HepG2 (cell line): ENCODE results near the gene SPATC1L. TPM values are rescaled to one million over a fixed set of nuclear protein-coding genes. Genes with fewer than 3 reads are reported as not detected.
A peak's percentile ranks its signal among the peaks of the same experiment; 100 is the strongest.

ENCODE experiments used
- ATAC-seq: fragments of 200-7000 bp; cut with Tn5 transposase; 3 replicates; pipeline ENCODE4 v1.9.1; 2020; ENCODE audit warnings: mild to moderate bottlenecking, moderate library complexity
- BruUV-seq: library from RNA; stranded (reverse); fragments of 400-500 nt; replicated peaks from 2 replicates; lab custom pipeline; 2021; lab: Mats Ljungman, UMichigan
- CTCF ChIA-PET: fragments of 300-600 bp; formaldehyde crosslinking; extraction: SDS; loops from one replicate; lab custom pipeline; 2021; ENCODE audit warnings: low total read pairs, inconsistent platforms, low intra/inter-chr PET ratio; lab: Yijun Ruan, JAX
- POLR2A ChIA-PET: fragments of 350-600 bp; sonication (Branson Sonifier 250); formaldehyde crosslinking; loops from one replicate; lab custom pipeline; 2020; ENCODE audit warnings: antibody characterized with exemption, inconsistent platforms; lab: Yijun Ruan, JAX
- DNase-seq: peaks from one replicate; pipeline ENCODE4 v3.0.0-alpha.2; 2015; ENCODE audit warnings: low spot score
- FAIRE-seq: peaks from 3 replicates; lab custom pipeline; 2011; peaks lifted over from hg19 to GRCh38; lab: Jason Lieb, UNC
- H2AFZ ChIP-seq: one replicate; pipeline ENCODE4 v1.6.1; 2011; ENCODE audit warnings: low read length, inconsistent platforms
- H3K27ac ChIP-seq: fragments of 300-600 bp; 3 replicates; pipeline ENCODE4 v1.8.0; 2011; ENCODE audit warnings: mixed run types, mild to moderate bottlenecking, mixed read lengths, low read length, inconsistent platforms; ENCODE audit not compliant: insufficient read depth; ENCODE audit errors: extremely low read length
- H3K27me3 ChIP-seq, 2 experiments: fragments of 200-600 bp in 1 of 2; 2 replicates in 1 of 2; 3 replicates in 1 of 2; pipeline versions ENCODE4 v1.6.0 to v1.8.0; 2011; ENCODE audit warnings: low read length in 2 of 2, mild to moderate bottlenecking in 2 of 2, moderate library complexity in 2 of 2, inconsistent platforms in 1 of 2; ENCODE audit not compliant: insufficient read depth in 2 of 2, control insufficient read depth in 1 of 2
- H3K36me3 ChIP-seq, 2 experiments: fragments of 200-600 bp in 1 of 2; replicated peaks in 1 of 2; 2 replicates in 1 of 2; 3 replicates in 1 of 2; pipeline versions ENCODE4 v1.5.1 to v1.8.0; 2011; ENCODE audit warnings: low read length in 2 of 2, inconsistent platforms in 1 of 2; ENCODE audit not compliant: insufficient read depth in 2 of 2, control insufficient read depth in 1 of 2
- H3K4me1 ChIP-seq: 2 replicates; pipeline ENCODE4 v1.5.1; 2012; ENCODE audit warnings: low read length, inconsistent platforms; ENCODE audit not compliant: insufficient read depth
- H3K4me2 ChIP-seq: 2 replicates; pipeline ENCODE4 v1.6.0; 2011; ENCODE audit warnings: low read depth, low read length, inconsistent platforms
- H3K4me3 ChIP-seq, 3 experiments: fragments of 200-600 bp in 1 of 3; sonication (generic), shearing (Covaris generic) in 1 of 3; replicated peaks in 1 of 3; 2 replicates each; pipeline ENCODE4 v1.5.1; 2011 to 2016; ENCODE audit warnings: low read length in 3 of 3, inconsistent platforms in 2 of 3, low read depth in 2 of 3, mild to moderate bottlenecking in 2 of 3, control low read depth in 1 of 3, mixed read lengths in 1 of 3; ENCODE audit not compliant: insufficient read depth in 1 of 3
- H3K79me2 ChIP-seq: one replicate; pipeline ENCODE4 v1.6.1; 2011; ENCODE audit warnings: low read length, inconsistent platforms; ENCODE audit not compliant: insufficient read depth
- H3K9ac ChIP-seq: 2 replicates; pipeline ENCODE4 v1.6.0; 2011; ENCODE audit warnings: mild to moderate bottlenecking, low read depth, low read length, inconsistent platforms; ENCODE audit not compliant: insufficient read depth
- H3K9me3 ChIP-seq: 2 replicates; pipeline ENCODE4 v1.5.1; 2012; ENCODE audit warnings: mild to moderate bottlenecking, low read length
- H4K20me1 ChIP-seq: 2 replicates; pipeline ENCODE4 v1.6.0; 2011; ENCODE audit warnings: inconsistent platforms, mild to moderate bottlenecking, low read length, moderate library complexity; ENCODE audit not compliant: insufficient read depth
- CC2D1A ChIP-seq: sonication (generic); formaldehyde crosslinking; IDR thresholded peaks from 2 replicates; pipeline ENCODE4 v1.8.1; 2023; ENCODE audit warnings: mild to moderate bottlenecking, missing genetic modification reagents
- CHD4 ChIP-seq: fragments of 200-600 bp; sonication (generic); IDR thresholded peaks from 2 replicates; pipeline ENCODE4 v1.7.0; 2017; ENCODE audit warnings: mild to moderate bottlenecking, low read length, borderline replicate concordance
- KDM3A ChIP-seq: IDR thresholded peaks from 2 replicates; pipeline ENCODE4 v1.6.1; 2018; ENCODE audit warnings: low read depth, missing compliant biosample characterization
- MED1 ChIP-seq: sonication (generic); formaldehyde crosslinking; IDR thresholded peaks from 2 replicates; pipeline ENCODE4 v1.4.0; 2020; ENCODE audit warnings: missing genetic modification reagents
- MIER3 ChIP-seq: IDR thresholded peaks from 2 replicates; pipeline ENCODE4 v1.6.1; 2016; ENCODE audit warnings: missing compliant biosample characterization, borderline replicate concordance
- MLLT10 ChIP-seq: sonication (generic); formaldehyde crosslinking; IDR thresholded peaks from 2 replicates; pipeline ENCODE4 v1.4.0; 2020; ENCODE audit warnings: missing genetic modification reagents
- POLR2A ChIP-seq, 2 experiments: IDR thresholded peaks; 2 replicates each; pipeline ENCODE4 v1.6.1; 2011; ENCODE audit warnings: low read depth in 2 of 2, low read length in 2 of 2, mild to moderate bottlenecking in 1 of 2, moderate library complexity in 1 of 2; ENCODE audit not compliant: insufficient read depth in 1 of 2
- SIX1 ChIP-seq: sonication (generic); formaldehyde crosslinking; IDR thresholded peaks from 2 replicates; pipeline ENCODE4 v1.4.0; 2020; ENCODE audit warnings: missing genetic modification reagents, borderline replicate concordance
- THAP11 ChIP-seq: IDR thresholded peaks from 2 replicates; pipeline ENCODE4 v1.6.1; 2016; ENCODE audit warnings: missing biosample characterization, missing genetic modification reagents
- ZFP1 ChIP-seq: IDR thresholded peaks from 2 replicates; pipeline ENCODE4 v1.6.1; 2016
- ZNF354B ChIP-seq: sonication (generic); formaldehyde crosslinking; IDR thresholded peaks from 2 replicates; pipeline ENCODE4 v1.8.0; 2022; ENCODE audit warnings: mild to moderate bottlenecking, missing genetic modification reagents
- ZNF557 ChIP-seq: sonication (generic); formaldehyde crosslinking; IDR thresholded peaks from 2 replicates; pipeline ENCODE4 v1.4.0; 2020; ENCODE audit warnings: missing genetic modification reagents
- ZNF569 ChIP-seq: sonication (generic); formaldehyde crosslinking; IDR thresholded peaks from 2 replicates; pipeline ENCODE4 v1.5.0; 2020; ENCODE audit warnings: mild to moderate bottlenecking, missing genetic modification reagents, moderate library complexity, borderline replicate concordance
- WGBS: methylation state at CpG from one replicate; pipeline ENCODE4 v1.1.6; 2017; ENCODE audit warnings: low lambda C conversion rate; 5-methylcytosine and 5-hydroxymethylcytosine counted together
- in situ Hi-C: cut with HindIII; loops from 2 replicates; pipeline ENCODE4 v1.10.0; 2017; ENCODE audit warnings: low pct_unique_long_range_greater_than_20kb; ENCODE audit not compliant: extremely low pct_ligation_motif_present
- intact Hi-C: fragments of 100-400 bp; cut with micrococcal nuclease; formaldehyde crosslinking; loops from one replicate; pipeline ENCODE4 v1.10.0; 2022; ENCODE audit not compliant: unreplicated experiment
- polyA plus RNA-seq, 8 experiments: library from polyadenylated mRNA; depleted of rRNA in 3 of 8; stranded (reverse) in 7 of 8; unstranded in 1 of 8; fragments of >200 nt; fragmentation: Illumina TruSeq in 4 of 8; extraction: Trizol in 4 of 8; gene quantifications; 2 replicates each; pipeline versions ENCODE4 v1.2.1 to v1.2.3, GENCODE V29; 2011 to 2016; ENCODE audit warnings: low read depth in 4 of 8, missing spikeins in 1 of 8, mixed read lengths in 1 of 8; ENCODE audit not compliant: insufficient read depth in 1 of 8
- total RNA-seq, 5 experiments: library from RNA; depleted of rRNA; stranded (reverse); fragments of >200 nt; fragmentation: Illumina TruSeq; extraction: Trizol; gene quantifications; 2 replicates each; pipeline ENCODE4 v1.2.3, GENCODE V29; 2016; ENCODE audit warnings: low read depth in 1 of 5
- TF ChIP-seq, protein P1 (sequence below): sonication (generic); formaldehyde crosslinking; IDR thresholded peaks from 2 replicates; pipeline ENCODE4 v1.8.1; 2023; ENCODE audit warnings: mild to moderate bottlenecking, inconsistent platforms, moderate library complexity, missing genetic modification reagents, borderline replicate concordance
- TF ChIP-seq, protein P2 (sequence below): sonication (generic); formaldehyde crosslinking; IDR thresholded peaks from 2 replicates; pipeline ENCODE4 v1.5.1; 2020; ENCODE audit warnings: mild to moderate bottlenecking, missing genetic modification reagents, moderate library complexity
- TF ChIP-seq, protein P3 (sequence below): IDR thresholded peaks from 2 replicates; pipeline ENCODE4 v1.6.1; 2016; ENCODE audit warnings: missing biosample characterization, missing genetic modification reagents, low read depth

The SPATC1L gene
- total and polyA plus RNA-seq, 2 of the 13 experiments (the other 11 are each of a cell fraction or from before 2014, with no cell fraction given) = 1.4 to 3.3 TPM

DNA sequence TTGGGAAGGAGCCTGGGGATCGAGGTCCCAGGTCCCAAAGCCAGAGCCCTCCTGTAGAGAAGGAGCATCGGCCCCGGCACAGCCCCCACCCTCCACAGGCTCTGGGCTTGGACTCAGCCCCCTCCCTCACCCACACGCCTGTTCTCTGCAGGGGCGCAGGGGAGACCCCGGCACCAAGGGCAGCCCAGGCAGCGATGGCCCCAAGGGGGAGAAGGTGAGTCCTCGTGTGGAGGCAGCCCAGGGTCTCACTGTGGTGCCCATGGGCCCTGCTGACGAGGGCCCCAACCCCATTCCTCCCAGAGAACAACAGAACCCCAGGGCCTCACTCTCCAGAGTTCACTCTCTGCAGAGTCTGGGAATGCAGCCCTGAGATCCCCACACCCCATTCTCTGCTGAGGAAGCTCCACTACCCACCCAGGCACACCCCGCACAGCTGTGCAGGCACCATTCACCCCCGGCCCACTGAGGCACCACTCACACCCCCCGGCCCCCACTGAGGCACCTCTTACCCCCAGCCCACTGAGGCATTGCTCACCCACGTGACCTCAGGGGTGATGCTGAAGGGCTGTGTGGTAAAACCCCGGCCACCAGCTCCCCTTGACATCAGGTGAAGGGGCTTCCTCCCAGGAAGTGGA lies 64.5 kb downstream of the SPATC1L start (continued):
- TF ChIP-seq, protein P1, sequence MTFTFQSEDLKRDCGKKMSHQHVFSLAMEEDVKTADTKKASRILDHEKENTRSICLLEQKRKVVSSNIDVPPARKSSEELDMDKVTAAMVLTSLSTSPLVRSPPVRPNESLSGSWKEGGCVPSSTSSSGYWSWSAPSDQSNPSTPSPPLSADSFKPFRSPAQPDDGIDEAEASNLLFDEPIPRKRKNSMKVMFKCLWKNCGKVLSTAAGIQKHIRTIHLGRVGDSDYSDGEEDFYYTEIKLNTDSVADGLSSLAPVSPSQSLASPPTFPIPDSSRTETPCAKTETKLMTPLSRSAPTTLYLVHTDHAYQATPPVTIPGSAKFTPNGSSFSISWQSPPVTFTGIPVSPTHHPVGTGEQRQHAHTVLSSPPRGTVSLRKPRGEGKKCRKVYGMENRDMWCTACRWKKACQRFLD (CRISPR knock-in tag) = no peak
- no peak for TF ChIP-seq CHD4

DNA sequence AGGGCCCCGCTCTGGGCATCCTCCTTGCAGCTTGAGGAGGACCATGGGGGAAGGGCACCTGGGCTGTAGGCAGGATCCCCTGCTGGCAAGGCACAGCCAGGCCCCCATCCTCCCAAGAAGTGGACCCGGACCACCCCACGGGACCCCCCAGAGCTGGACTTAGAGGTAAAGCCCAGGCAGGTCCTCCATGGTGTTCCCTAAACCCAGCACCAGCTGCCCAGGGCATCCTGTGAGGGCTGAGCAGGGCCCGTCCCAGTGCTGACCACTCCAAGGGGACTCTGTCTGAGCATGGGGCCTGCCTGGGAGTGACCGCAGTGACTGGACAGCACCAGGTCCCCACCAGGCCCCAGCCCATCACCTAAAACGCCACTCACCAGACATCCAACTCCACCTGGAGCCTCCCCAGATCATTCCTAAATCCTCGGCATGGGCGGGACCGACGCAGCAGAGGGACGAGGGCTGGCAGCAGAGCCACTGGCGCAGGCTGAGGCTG lies 65.1 kb downstream of the SPATC1L start:
- no peaks in the 10 kb centered on the region for H3K36me3 ChIP-seq
- H3K4me2 ChIP-seq = no peak overlapping the region
- H3K27me3 ChIP-seq = peaks cover 5 to 33% of the 10 kb centered on the region in 2 experiments; a peak in 3 of 5 replicates
- no peak overlapping the region for H3K9ac ChIP-seq
- ChIA-PET POLR2A (no interaction called here), CTCF (no interaction called here)
- ATAC-seq (peak; percentile 13; the same call in 2 of the 3 replicates), FAIRE-seq (no peak), DNase-seq (no peak)
- H3K79me2 ChIP-seq = no peaks in the 10 kb centered on the region
- H2AFZ ChIP-seq = no peak overlapping the region
- intact Hi-C loops = no loop called here
- in situ Hi-C loops = no loop called here
- H3K27ac ChIP-seq = no peak overlapping the region
- no peaks in the 10 kb centered on the region for H4K20me1 ChIP-seq
- BruUV-seq = no TSS peak
- no peak overlapping the region for H3K4me3 ChIP-seq
- no CpG with 5 or more reads among the region's 12 CpGs for WGBS
- no peaks in the 10 kb centered on the region for H3K4me1 ChIP-seq
- peaks cover 5% of the 10 kb centered on the region; the same call in 1 of the 2 replicates for H3K9me3 ChIP-seq
- TF ChIP-seq KDM3A (CRISPR knock-in tag) (no peak), MED1 (CRISPR knock-in tag) (no peak), ZNF557 (no peak), MLLT10 (CRISPR knock-in tag) (no peak), ZNF354B (CRISPR knock-in tag) (no peak), MIER3 (CRISPR knock-in tag) (no peak), THAP11 (CRISPR knock-in tag) (no peak), ZFP1 (no peak), CC2D1A (CRISPR knock-in tag) (no peak), SIX1 (CRISPR knock-in tag) (no peak), POLR2A (IDR thresholded peaks at IDR 0.05; ENCODE audit: insufficient read depth in 1 of 2, low read depth in 2 of 2, low read length in 2 of 2) (no peak), ZNF569 (CRISPR knock-in tag) (no peak)
- TF ChIP-seq, protein P2, sequence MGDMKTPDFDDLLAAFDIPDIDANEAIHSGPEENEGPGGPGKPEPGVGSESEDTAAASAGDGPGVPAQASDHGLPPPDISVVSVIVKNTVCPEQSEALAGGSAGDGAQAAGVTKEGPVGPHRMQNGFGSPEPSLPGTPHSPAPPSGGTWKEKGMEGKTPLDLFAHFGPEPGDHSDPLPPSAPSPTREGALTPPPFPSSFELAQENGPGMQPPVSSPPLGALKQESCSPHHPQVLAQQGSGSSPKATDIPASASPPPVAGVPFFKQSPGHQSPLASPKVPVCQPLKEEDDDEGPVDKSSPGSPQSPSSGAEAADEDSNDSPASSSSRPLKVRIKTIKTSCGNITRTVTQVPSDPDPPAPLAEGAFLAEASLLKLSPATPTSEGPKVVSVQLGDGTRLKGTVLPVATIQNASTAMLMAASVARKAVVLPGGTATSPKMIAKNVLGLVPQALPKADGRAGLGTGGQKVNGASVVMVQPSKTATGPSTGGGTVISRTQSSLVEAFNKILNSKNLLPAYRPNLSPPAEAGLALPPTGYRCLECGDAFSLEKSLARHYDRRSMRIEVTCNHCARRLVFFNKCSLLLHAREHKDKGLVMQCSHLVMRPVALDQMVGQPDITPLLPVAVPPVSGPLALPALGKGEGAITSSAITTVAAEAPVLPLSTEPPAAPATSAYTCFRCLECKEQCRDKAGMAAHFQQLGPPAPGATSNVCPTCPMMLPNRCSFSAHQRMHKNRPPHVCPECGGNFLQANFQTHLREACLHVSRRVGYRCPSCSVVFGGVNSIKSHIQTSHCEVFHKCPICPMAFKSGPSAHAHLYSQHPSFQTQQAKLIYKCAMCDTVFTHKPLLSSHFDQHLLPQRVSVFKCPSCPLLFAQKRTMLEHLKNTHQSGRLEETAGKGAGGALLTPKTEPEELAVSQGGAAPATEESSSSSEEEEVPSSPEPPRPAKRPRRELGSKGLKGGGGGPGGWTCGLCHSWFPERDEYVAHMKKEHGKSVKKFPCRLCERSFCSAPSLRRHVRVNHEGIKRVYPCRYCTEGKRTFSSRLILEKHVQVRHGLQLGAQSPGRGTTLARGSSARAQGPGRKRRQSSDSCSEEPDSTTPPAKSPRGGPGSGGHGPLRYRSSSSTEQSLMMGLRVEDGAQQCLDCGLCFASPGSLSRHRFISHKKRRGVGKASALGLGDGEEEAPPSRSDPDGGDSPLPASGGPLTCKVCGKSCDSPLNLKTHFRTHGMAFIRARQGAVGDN (CRISPR knock-in tag) = no peak
- TF ChIP-seq, protein P3, sequence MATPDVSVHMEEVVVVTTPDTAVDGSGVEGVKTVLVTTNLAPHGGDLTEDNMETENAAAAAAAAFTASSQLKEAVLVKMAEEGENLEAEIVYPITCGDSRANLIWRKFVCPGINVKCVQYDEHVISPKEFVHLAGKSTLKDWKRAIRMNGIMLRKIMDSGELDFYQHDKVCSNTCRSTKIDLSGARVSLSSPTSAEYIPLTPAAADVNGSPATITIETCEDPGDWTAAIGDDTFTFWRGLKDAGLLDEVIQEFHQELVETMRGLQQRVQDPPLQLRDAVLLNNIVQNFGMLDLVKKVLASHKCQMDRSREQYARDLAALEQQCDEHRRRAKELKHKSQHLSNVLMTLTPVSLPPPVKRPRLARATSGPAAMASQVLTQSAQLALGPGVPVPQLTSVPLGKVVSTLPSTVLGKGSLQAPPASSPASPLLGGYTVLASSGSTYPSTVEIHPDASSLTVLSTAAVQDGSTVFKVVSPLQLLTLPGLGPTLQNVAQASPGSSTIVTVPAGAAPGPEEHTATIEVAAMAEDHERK (CRISPR knock-in tag) = no peak
